Mucosa of rectum (tissue), 2 donors: Measurements from ENCODE around the gene MRPL37.

Experiments used
- H3K27ac ChIP-seq, 2 donors: one replicate each; pipeline ENCODE4 v1.7.0; 2013; ENCODE audit warnings: inconsistent platforms in 2 of 2, low read depth in 2 of 2, low read length in 2 of 2
- H3K27me3 ChIP-seq, 2 donors: one replicate each; pipeline ENCODE4 v1.7.0; 2013; ENCODE audit warnings: low read length in 2 of 2; ENCODE audit not compliant: control insufficient read depth in 2 of 2, insufficient read depth in 2 of 2
- H3K36me3 ChIP-seq, 2 donors: one replicate each; pipeline ENCODE4 v1.7.0; 2013; ENCODE audit warnings: low read length in 2 of 2; ENCODE audit not compliant: control insufficient read depth in 2 of 2, insufficient read depth in 2 of 2
- H3K4me1 ChIP-seq, 2 donors: one replicate each; pipeline ENCODE4 v1.7.0; 2013; ENCODE audit warnings: low read length in 2 of 2, mild to moderate bottlenecking in 1 of 2; ENCODE audit not compliant: control insufficient read depth in 2 of 2, insufficient read depth in 2 of 2
- H3K4me3 ChIP-seq, 2 donors: one replicate each; pipeline ENCODE4 v1.7.0; 2013; ENCODE audit warnings: low read length in 2 of 2
- H3K9ac ChIP-seq, 2 donors: one replicate each; pipeline ENCODE4 v1.7.0; 2013; ENCODE audit warnings: low read length in 2 of 2, low read depth in 1 of 2, mild to moderate bottlenecking in 1 of 2
- H3K9me3 ChIP-seq, 2 donors: one replicate each; pipeline ENCODE4 v1.7.0; 2013; ENCODE audit warnings: low read length in 2 of 2; ENCODE audit not compliant: control insufficient read depth in 2 of 2
- donor health status: healthy.
- donor health status: Normal muscosa, but diverticular disease.

MRPL37 gene

GRCh38 chr1:54238353-54239034 is 38.5 kb downstream of the MRPL37 start:
- Histone ChIP-seq H3K9ac (no peak overlapping the region), H3K27me3 (no peaks in the 10 kb centered on the region), H3K27ac (no peak overlapping the region), H3K4me1 (no peaks in the 10 kb centered on the region), H3K9me3 (no peaks in the 10 kb centered on the region), H3K4me3 (no peak overlapping the region), H3K36me3 (peaks cover 31 to 40% of the 10 kb centered on the region in 2 donors)

- Histone ChIP-seq H3K4me1 (no peaks in the 10 kb centered on the region), H3K36me3 (peaks cover 31 to 43% of the 10 kb centered on the region in 2 donors), H3K27me3 (no peaks in the 10 kb centered on the region), H3K9me3 (no peaks in the 10 kb centered on the region), H3K4me3 (no peak overlapping the region), H3K27ac (no peak overlapping the region), H3K9ac (no peak overlapping the region)
Measured at GRCh38 chr1:54239035-54239383, 39.0 kb downstream of the MRPL37 start.

- no peaks in the 10 kb centered on the region for H3K4me1 ChIP-seq
- H3K27ac ChIP-seq, result no peak overlapping the region
- H3K4me3 ChIP-seq, result no peak overlapping the region
- no peaks in the 10 kb centered on the region for H3K27me3 ChIP-seq
- H3K9me3 ChIP-seq, result no peaks in the 10 kb centered on the region
- no peak overlapping the region for H3K9ac ChIP-seq
- H3K36me3 ChIP-seq, result peaks cover 31 to 43% of the 10 kb centered on the region in 2 donors
Measured at GRCh38 chr1:54239631-54240031, 39.7 kb downstream of the MRPL37 start.

GRCh38 chr1:54240741-54241335 is 40.9 kb downstream of the MRPL37 start:
- no peak overlapping the region for H3K27ac ChIP-seq
- H3K9ac ChIP-seq, result no peak overlapping the region
- peaks cover 35 to 46% of the 10 kb centered on the region in 2 donors for H3K36me3 ChIP-seq
- no peak overlapping the region for H3K4me3 ChIP-seq
- no peaks in the 10 kb centered on the region for H3K27me3 ChIP-seq
- no peaks in the 10 kb centered on the region for H3K9me3 ChIP-seq
- H3K4me1 ChIP-seq, result no peaks in the 10 kb centered on the region

- H3K9ac ChIP-seq, result no peak overlapping the region
- H3K27me3 ChIP-seq, result no peaks in the 10 kb centered on the region
- H3K27ac ChIP-seq, result no peak overlapping the region
- no peaks in the 10 kb centered on the region for H3K4me1 ChIP-seq
- H3K36me3 ChIP-seq, result peaks cover 38 to 49% of the 10 kb centered on the region in 2 donors
- no peaks in the 10 kb centered on the region for H3K9me3 ChIP-seq
- no peak overlapping the region for H3K4me3 ChIP-seq
Measured at GRCh38 chr1:54241364-54241763, 41.4 kb downstream of the MRPL37 start.

- Histone ChIP-seq H3K27ac (no peak overlapping the region), H3K4me1 (no peaks in the 10 kb centered on the region), H3K4me3 (no peak overlapping the region), H3K9ac (no peak overlapping the region), H3K27me3 (no peaks in the 10 kb centered on the region), H3K36me3 (peaks cover 29 to 45% of the 10 kb centered on the region in 2 donors), H3K9me3 (no peaks in the 10 kb centered on the region)
Measured at GRCh38 chr1:54243022-54243421, 43.1 kb downstream of the MRPL37 start.

GRCh38 chr1:54244655-54245054 is 44.7 kb downstream of the MRPL37 start:
- Histone ChIP-seq H3K4me3 (no peak overlapping the region), H3K9ac (no peak overlapping the region), H3K36me3 (peaks cover 28 to 43% of the 10 kb centered on the region in 2 donors), H3K27ac (no peak overlapping the region), H3K4me1 (no peaks in the 10 kb centered on the region), H3K9me3 (no peaks in the 10 kb centered on the region), H3K27me3 (no peaks in the 10 kb centered on the region)

- H3K9me3 ChIP-seq, result no peaks in the 10 kb centered on the region
Measured at GRCh38 chr1:54245501-54245900, 45.5 kb downstream of the MRPL37 start.

GRCh38 chr1:54246116-54246721 is 46.3 kb downstream of the MRPL37 start:
- no peaks in the 10 kb centered on the region for H3K4me1 ChIP-seq
- no peaks in the 10 kb centered on the region for H3K27me3 ChIP-seq
- peaks cover 31 to 35% of the 10 kb centered on the region in 2 donors for H3K36me3 ChIP-seq
- no peak overlapping the region for H3K9ac ChIP-seq
- H3K9me3 ChIP-seq, result no peaks in the 10 kb centered on the region
- H3K4me3 ChIP-seq, result no peak overlapping the region
- H3K27ac ChIP-seq, result no peak overlapping the region

More at GRCh38 chr1:54245501-54245900, 45.5 kb downstream of the MRPL37 start:
- no peaks in the 10 kb centered on the region for H3K4me1 ChIP-seq
- H3K27ac ChIP-seq, result no peak overlapping the region
- no peak overlapping the region for H3K4me3 ChIP-seq
- H3K9ac ChIP-seq, result no peak overlapping the region
- H3K36me3 ChIP-seq, result peaks cover 30 to 41% of the 10 kb centered on the region in 2 donors
- H3K27me3 ChIP-seq, result no peaks in the 10 kb centered on the region

GRCh38 chr1:54247863-54248515 is 48.0 kb downstream of the MRPL37 start:
- no peak overlapping the region for H3K4me3 ChIP-seq
- peaks cover 28 to 32% of the 10 kb centered on the region in 2 donors for H3K36me3 ChIP-seq
- H3K4me1 ChIP-seq, result no peaks in the 10 kb centered on the region
- H3K27ac ChIP-seq, result no peak overlapping the region
- H3K9me3 ChIP-seq, result no peaks in the 10 kb centered on the region
- H3K9ac ChIP-seq, result no peak overlapping the region
- no peaks in the 10 kb centered on the region for H3K27me3 ChIP-seq
